NCI-H526 (cell line): Measurements from ENCODE around the gene IARS1.

ENCODE experiments used
- DNase-seq, 2 experiments: peaks; one replicate each; lab custom pipeline; 2025; lab: John Stamatoyannopoulos, UW

Gene IARS1

DNA sequence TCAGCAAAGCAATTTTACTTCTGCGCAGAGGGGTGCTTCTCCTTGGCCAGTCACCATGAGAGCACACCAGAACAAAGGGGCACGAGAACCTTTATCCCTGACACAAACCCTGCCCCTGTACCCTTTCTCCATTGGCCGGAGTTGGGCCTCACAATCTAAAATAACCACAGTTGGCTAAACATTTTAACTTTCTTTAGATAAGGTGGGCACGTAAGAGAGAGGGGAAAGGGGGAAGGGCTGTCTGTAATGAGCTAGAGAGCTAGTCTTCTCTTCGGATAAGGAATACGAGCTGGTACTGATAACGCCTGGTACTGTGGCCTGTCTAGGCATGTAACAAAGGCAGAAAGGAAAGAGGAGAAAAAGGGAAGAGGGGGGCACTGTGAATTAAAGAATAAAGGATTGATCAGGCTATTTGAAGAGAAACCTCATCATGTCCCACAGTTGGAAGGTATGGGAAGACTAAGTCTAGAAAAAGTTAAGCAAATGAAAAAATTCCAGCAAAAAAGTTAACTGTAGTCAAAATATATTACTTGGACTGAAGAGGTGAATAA lies 1.8 kb upstream of the IARS1 start:
- DNase-seq = no peak

DNA sequence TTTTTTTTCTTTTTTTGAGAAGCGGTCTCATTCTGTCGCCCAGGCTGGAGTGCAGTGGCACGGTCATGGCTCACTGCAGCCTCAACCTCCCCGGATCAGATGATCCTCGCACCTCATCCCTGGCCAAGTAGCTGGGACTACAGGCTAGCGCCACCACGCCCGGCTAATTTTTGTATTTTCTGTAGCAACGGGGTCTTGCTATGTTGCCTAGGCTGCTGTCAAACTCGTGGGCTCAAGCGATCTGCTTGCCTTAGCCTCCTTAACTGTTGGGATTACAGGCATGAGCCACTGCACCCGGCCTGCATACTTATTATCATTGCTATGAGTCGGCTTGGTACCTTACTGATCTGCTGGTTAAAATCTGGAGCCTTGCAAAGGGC lies 790 bp upstream of the IARS1 start:
- peak in 1 of 2 experiments; percentile 10 for DNase-seq

DNA sequence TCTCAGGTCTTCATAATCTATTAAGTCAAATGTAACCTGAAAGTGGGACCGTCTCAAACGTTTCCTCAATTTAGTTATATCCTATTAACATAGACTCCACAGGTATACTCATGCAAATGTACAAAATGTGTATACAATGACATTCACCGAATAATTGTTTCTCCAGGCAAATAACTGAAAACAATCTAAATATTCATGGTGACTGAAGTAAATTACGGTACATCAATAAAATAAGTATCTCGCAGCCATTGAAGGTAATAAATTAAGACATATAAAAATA lies 482 bp downstream of the IARS1 start:
- no peak for DNase-seq

DNA sequence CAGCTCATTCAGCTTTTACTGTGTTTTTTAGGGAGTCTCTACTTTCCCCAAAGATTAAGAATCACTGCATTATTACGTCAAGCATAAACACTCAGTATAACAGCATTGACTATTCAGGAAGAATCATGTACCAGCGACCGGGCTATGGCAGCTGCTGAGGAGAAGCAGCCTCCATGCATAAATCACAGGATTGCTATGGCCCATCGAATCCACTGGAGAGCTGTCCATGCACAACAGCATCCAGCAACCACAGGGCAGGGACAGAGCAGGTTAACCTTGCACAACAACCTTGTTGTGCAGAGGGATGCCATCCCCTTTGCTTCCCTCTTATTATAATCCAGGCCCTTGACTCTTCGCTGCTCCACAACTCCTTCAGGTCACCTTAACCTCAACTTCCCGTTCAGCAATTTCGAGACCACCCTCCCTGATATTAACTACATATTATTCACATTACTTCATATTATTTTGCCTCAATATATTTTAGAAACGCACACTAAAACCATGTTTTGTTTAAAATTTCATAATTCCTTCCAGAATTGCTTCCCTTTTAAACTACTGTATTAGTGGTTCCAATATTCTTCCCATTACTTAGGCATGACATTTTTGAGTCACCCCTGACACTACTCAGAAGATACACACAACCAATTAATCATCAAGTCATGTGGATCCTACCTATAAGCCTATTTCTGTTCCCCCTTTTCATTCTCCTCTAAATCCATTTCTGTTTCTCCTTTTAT lies 991 bp downstream of the IARS1 start:
- no peak for DNase-seq

DNA sequence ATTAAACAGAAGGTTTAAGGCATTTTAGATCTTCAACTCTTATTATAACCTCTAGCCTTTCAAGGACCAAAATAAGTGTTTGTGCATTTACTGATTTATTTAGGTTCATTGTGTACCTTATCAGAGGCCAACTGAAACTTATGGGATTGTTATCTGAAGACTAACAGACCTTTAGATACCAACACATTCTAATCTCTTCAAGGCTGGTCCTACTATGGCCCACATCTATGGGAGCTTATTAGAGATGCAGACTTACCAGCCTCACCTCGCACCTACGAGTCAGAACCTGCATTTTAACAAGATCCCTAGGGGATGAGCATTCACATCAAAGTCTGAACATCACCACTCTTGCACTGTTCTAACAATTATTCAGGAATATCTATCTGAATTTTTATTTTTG lies 1.9 kb downstream of the IARS1 start:
- DNase-seq = no peak

DNA sequence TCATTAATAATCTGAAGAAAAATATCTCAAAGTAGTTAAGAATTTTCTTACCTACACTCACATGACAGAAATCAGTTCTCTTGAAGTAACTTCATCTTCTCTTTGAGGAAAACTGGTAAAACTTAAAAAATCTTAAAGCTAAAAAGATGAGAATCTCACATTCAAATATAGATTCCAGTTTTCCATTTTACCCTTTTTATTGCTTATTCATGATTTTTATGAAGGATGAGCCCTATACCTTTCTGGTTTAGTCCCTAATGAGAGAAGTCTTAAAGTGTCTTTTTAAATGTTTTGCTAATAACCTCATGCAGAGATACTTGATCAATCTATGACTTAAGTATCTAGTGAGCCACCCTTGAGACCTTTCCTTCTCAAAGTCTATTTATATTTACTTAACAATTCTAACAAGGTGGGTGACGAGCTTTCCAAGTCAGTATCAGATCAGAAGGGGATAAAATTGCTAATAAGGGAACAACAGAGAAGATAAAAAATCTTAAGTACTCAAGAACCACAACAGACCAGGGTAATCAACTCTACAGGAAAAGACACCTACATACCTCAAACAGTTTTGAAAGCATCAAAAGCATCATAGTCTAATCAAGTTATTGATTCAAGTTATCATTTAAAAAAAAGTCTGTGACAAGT lies 2.6 kb downstream of the IARS1 start:
- DNase-seq = no peak

DNA sequence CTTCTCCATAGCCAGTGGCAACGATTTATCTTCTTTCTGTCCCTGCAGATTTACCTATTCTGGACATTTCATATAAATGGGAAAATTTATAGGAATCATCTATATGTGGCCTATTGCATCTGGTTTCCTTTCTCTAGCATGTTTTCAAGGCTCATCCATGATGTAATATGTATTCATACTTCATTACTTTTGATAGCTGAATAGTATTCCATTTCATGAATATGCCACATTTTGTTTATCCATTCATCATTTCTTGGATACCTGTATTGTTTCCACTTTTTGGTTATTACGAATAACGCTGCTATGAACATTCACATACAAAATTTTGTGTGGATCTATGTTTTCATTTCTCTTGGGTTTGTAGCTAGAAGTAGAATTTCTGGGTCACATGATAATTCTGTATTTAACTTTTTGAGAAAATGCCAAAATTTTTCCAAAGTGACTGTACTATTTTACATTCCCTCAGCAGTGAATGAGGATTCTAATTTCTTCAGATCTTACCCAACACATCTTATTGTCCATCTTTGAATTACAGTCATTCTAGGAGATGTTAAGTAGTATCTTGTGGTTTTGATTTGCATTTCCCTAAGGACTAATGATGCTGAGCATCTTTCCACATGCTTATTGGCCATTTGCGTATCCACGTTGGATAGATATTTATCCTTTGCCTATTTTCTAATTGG lies 3.6 kb downstream of the IARS1 start:
- DNase-seq = no peak

DNA sequence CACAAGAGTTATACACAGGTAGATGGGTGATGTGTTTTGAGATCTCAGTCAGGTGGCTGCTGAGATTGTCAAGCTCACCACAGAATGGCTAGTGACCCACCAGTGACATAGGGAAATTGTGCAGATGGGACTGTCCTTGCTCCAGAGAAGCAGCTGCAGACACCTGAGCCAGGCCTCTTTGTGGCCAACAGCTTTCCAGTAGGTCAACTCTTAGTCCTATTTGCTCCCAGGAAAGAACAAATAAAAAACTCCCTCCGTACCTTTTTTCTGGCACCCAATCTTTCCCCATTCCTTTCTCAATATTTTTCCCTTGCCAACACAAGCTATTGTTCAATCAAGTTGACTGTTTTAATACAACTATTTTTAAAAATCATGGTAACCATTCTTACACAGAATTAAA lies 14.2 kb downstream of the IARS1 start:
- DNase-seq = no peak

DNA sequence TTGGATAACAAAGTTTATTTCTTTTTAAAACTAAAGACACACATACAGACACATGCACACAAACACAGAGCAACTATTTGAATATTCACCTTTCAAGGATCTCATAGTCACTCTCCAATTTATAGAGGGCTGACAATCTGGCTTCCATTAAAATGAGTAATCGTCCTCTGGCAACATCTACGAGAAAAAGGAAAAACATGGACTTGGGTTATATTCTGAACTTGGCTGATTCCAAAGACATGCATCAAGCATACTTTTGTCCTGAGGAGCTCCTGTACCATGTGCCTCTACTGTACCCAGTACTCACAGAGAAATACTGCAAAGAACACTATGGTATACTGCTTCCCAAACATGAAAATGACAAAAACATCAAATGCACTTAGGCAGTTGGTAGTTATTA lies 15.4 kb downstream of the IARS1 start:
- no peak for DNase-seq

DNA sequence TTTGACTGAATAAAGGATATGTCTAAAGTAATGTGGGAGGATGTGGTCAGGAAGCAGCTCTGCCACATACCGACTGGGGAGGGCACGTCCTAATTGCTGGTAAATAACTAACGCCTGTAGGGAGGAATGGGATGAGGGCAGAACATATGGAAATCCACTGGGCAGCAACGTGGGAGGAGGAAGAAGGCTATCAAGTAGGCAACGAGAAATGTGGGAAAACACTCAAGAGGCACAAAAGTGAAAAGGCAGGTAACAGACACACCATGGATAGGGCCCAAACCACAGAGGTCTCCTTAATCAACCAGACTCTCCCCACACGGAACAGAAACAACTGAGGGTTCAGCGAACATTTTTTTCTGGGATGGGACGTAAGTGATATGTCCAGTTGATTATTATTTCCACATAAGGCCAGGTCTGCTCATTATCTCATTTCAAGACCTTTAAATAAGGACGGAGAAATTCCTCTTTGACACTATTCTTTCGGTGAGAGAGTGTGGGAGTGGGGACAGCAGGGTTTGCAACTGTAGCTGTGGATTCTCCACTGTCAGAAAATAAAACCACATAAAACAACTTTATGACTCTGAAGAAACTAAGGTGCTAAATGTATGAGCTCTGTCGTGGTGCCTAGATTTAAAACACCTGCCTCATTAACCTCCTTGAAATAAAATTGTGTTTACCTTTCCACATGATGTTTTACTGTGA lies 17.0 kb downstream of the IARS1 start:
- DNase-seq = no peak

DNA sequence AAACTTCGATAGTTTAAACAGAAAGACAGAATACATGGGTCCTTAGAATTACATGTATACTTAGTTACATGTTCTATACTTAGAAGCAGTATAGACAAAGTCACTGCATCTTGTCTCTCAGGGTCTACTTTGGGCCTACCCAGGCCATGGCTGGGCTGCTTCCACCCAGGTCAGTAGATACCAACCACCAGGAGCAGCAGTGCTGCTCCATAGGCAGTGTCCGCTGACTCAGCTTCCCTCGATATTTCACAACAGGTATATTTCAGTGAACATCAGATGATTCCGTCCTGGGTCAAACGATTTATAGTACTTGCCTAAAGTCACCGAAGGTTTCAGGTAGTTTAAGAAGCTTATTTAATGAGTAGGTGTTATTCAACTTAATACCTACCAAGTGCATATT lies 18.0 kb downstream of the IARS1 start:
- no peak for DNase-seq

DNA sequence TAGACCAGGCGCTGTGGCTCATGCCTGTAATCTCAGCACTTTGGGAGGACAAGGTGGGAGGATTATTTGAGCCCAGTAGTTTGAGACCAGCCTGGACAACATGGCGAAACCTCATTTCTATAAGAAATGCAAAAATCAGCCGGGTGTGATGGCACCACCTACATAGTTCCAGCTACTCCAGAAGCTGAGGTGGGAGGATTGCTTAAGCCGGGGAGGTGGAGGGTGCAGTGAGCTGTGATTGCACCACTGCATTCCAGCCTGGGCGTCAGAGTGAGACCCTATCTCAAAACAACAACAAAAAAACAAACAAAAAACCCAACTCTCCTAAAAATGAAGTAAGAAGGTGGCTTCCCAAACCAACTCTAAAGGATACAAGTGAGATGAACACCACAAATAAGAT lies 23.0 kb downstream of the IARS1 start:
- DNase-seq = no peak

DNA sequence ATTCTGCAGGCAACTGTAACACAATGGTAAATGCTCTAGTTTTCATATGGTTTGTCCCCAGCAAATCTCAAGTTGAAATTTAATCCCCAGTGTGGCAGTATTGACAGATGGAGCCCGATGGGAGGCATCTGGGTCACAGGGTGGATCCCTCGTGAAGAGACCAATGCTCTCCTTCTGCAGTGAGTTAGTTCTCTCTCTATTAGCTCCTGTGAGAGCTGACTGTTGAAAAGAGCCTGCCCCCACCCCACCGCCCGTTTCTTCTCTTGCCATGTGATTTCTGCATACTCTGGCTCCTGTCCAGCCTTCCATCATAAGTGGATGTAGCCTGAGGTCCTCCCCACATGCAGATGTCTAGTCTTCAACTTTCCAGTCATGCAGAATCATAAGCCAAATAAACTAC lies 27.0 kb downstream of the IARS1 start:
- peak in 1 of 2 experiments; percentile 17 for DNase-seq

DNA sequence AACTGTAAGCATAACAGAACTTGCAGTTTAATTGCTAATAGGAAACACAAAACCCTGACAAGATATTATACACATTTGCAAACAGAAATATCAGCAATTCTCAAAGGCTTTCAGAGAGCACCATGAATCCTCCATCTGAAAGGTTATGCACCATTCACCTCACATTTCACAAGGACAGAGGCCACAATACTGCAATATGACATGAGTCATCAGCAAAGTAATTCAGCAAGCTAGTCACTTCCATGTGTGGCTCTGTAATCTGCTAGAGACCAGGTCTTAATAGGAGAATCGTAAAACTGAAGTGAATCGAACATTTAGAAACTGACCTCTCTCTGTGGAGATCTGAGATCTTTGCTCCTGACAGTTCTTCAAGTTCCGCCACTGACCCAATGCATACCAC lies 28.3 kb downstream of the IARS1 start:
- no peak for DNase-seq

DNA sequence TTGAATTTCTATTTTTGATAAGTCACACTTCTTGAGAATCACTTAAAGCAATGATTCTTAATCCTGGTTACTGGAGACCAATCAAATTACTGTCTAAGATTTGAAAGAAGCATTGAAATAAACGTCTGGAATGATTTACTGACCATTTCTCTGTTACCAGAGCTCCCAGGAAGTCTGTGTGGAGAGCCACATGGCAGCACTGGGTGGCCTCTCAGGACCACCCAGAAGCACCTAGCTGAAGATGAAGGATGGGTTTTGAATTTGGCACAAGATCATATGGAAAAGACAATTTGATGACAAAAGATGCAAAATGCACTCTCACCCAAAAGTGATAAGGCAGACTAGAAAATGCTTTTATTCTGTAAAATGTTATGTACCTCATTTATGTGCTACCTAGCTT lies 30.4 kb downstream of the IARS1 start:
- DNase-seq = no peak

DNA sequence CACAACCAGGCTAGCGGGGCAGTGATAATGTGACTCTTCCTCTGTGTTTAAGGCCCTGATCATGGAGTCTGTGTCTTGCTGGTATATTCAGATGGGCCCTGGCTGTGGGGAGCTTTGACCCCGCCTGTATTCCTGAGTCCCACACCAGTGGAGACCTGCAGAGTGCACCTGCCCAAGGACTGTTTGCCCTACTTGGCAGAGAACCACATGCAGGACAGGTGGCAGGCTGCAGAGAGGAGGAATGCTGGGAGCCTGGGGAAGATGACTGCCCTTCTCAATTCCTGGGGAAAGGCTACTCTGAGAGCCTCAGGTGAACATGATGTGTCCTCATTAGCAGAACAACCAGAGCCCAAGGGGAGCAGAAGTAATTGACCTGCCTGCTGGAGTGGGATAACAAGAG lies 36.2 kb downstream of the IARS1 start:
- DNase-seq = no peak

DNA sequence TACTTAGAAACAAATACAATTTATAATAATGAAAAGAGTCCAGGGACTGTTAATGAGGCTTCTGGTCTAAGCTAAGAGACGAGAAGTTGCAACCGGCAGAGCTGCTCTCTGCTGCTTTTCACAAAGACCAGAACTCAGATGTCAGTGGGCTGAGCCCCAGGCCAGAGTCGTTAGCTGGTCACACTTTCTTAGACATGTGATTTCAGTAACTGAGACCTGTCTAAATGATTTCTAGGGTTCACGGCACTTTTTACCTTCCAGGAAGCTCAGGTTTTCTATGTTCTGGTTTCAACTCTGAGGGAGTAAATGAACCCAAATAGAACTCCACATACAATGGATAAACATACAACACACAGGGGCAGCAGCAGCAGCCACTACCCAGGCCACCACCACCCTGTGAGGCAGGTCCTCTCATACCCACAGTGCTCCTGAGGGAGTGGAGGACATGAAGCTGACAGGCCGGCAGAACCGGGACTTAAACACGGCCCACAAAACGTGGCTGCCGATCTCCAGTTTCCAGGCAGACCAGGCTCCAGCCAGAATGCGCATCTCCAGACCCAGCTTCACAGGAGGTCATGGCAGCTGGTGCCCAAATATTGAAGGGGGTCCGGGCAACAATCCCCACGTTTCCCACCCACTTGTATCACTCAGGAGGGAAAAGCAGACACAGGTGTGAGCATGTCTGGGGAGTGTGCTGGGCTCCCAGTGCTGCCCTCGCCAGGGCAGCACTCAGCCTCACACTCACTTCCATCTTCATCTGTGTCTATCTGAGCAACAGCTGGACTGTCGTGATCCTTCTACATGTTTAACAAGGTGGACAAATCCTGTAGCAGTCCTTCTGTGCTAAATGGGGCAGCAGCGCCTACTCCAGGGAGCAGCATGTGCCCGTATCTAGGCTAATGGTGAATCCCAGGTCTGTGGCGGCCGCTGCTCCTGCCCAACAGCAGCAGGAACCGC lies 38.8 kb downstream of the IARS1 start:
- no peak for DNase-seq

DNA sequence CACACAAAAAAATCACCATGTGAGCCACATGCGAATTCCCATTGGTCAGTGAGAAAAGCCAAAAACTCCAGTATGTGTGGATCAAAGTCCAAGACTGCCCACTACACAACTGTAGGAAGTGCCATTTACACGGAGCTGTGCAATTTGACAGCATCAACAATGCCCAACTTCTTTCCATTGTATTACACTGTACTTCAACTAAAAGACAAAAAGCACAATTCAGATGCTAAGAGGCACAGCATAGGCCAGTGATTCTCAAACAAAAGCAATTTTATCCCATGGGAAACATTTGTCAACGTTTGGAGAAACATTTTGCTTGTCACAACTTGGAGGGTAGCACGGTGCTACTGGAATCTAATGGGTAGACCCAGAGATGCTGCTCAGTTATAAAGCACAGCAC lies 39.8 kb downstream of the IARS1 start:
- no peak for DNase-seq

DNA sequence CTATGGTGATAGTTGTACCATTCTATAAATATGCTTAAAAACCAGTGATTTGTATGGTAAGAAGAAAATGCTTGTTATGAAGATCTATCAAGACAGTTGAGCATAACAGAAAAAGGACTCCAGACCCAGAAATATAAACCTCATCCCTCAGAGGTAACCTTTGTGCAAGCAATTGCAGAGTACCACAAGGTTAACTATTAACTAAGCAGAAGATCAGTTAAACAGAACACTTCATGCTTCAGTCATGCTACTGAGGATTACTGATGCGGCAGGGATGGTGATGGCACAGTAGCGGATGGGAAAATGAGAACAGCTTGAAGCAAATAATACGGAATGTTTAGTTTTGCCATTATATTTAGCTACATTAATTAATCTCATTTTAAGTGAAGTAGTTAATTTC lies 45.5 kb downstream of the IARS1 start:
- peak in 1 of 2 experiments; percentile 19 for DNase-seq

DNA sequence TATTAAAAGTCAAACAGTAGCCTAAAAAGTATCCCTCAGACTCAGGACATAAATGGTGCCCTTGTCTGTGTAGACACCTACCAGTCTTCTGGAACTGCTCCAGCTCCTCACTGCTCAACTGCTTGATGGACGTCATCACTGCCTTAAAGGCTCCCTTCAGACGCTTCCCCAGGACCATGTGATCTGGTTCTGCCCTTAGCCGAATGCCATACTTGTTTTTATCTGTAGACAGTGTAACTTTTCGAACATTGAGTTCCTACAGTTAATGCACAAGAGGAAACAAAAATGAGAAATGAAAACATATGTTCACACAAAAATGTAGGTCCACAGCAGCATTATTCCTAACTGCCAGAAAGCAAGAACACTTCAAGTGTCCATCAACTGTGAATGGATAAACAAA lies 46.2 kb downstream of the IARS1 start:
- no peak for DNase-seq

DNA sequence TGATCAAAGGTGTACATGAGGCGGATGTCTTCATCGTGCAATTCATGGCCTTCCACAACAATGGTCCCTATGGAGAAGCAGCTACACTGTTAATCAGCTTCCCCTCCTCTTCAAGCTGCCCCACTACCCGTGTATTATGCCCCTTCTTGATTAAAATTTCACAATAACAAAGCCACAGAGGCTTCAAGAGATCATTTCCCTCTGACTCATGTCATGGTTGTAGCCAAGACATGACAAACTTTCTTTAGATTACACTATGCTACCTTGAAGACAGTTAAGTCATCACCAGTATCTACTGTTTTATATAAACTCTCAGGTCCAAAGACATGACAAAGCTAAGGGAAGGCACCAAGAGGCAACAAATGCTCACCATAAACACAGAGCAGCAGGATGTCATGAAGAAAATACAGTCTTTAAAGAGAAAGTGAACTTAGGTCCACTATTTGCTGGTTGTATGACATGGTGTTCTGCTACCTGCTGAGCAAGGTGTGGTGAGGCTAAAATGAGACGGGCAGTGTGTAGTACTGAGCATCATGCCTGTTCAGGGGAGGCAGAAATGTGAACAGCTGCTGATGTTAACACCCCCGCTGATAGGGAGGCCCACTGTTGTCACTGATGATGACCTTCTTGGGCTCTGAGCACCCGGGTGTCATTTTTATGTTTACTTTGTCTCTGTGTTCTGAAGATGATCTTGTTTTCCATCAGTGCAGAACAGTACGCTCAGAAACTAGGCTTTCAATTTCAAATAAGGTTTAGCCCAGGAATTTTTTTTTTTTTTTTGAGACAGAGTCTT lies 48.3 kb downstream of the IARS1 start:
- DNase-seq = no peak
